Astrocyte (in vitro differentiated cells and primary cell): ENCODE results near the gene BLVRA. TPM values are rescaled to one million over a fixed set of nuclear protein-coding genes. Genes with fewer than 3 reads are reported as not detected.
A peak's percentile ranks its signal among the peaks of the same experiment; 100 is the strongest.

Experiments used
- DNase-seq: peaks from one replicate; pipeline ENCODE4 v3.0.0-alpha.2; 2010; ENCODE audit warnings: low read depth
- FAIRE-seq: peaks from 2 replicates; lab custom pipeline; 2011; peaks lifted over from hg19 to GRCh38; lab: Jason Lieb, UNC
- H2AFZ ChIP-seq: 2 replicates; pipeline ENCODE4 v1.6.0; 2012; ENCODE audit warnings: low read depth, low read length, inconsistent platforms
- H3K27ac ChIP-seq: 2 replicates; pipeline ENCODE4 v1.5.1; 2011; ENCODE audit warnings: low read depth, low read length, inconsistent platforms
- H3K27me3 ChIP-seq: 2 replicates; pipeline ENCODE4 v1.6.0; 2011; ENCODE audit warnings: low read length, inconsistent platforms; ENCODE audit not compliant: insufficient read depth
- H3K36me3 ChIP-seq: 2 replicates; pipeline ENCODE4 v1.5.1; 2011; ENCODE audit warnings: low read length, inconsistent platforms; ENCODE audit not compliant: insufficient read depth
- H3K4me1 ChIP-seq: 2 replicates; pipeline ENCODE4 v1.5.1; 2011; ENCODE audit warnings: low read length, inconsistent platforms; ENCODE audit not compliant: insufficient read depth
- H3K4me2 ChIP-seq: 2 replicates; pipeline ENCODE4 v1.6.0; 2012; ENCODE audit warnings: low read length, inconsistent platforms
- H3K4me3 ChIP-seq: 2 replicates; pipeline ENCODE4 v1.5.1; 2011; ENCODE audit warnings: low read depth, mild to moderate bottlenecking, low read length, inconsistent platforms; ENCODE audit not compliant: insufficient read depth
- H3K79me2 ChIP-seq: 2 replicates; pipeline ENCODE4 v1.6.0; 2012; ENCODE audit warnings: mild to moderate bottlenecking, low read length, inconsistent platforms; ENCODE audit not compliant: insufficient read depth
- H3K9ac ChIP-seq: 2 replicates; pipeline ENCODE4 v1.6.0; 2012; ENCODE audit warnings: mild to moderate bottlenecking, low read length, inconsistent platforms
- H3K9me3 ChIP-seq: 2 replicates; pipeline ENCODE4 v1.5.1; 2012; ENCODE audit warnings: low read depth, mild to moderate bottlenecking, low read length, inconsistent platforms; ENCODE audit not compliant: insufficient read depth
- H4K20me1 ChIP-seq: 2 replicates; pipeline ENCODE4 v1.6.0; 2012; ENCODE audit warnings: low read length, inconsistent platforms; ENCODE audit not compliant: insufficient read depth
- H3K27ac Mint-ChIP-seq: one replicate; pipeline ENCODE4 v1.8.0; 2021; ENCODE audit warnings: mild to moderate bottlenecking, mixed read lengths; ENCODE audit not compliant: unreplicated experiment
- H3K27me3 Mint-ChIP-seq: one replicate; pipeline ENCODE4 v1.8.0; 2021; ENCODE audit warnings: low read depth, mixed read lengths; ENCODE audit not compliant: unreplicated experiment
- H3K36me3 Mint-ChIP-seq: one replicate; pipeline ENCODE4 v1.8.0; 2021; ENCODE audit warnings: low read depth, mixed read lengths; ENCODE audit not compliant: unreplicated experiment
- H3K4me1 Mint-ChIP-seq: one replicate; pipeline ENCODE4 v1.8.0; 2021; ENCODE audit warnings: low read depth, mixed read lengths; ENCODE audit not compliant: unreplicated experiment
- H3K4me3 Mint-ChIP-seq: one replicate; pipeline ENCODE4 v1.8.0; 2021; ENCODE audit warnings: mild to moderate bottlenecking, moderate library complexity, mixed read lengths; ENCODE audit not compliant: unreplicated experiment
- H3K9me3 Mint-ChIP-seq: one replicate; pipeline ENCODE4 v1.8.0; 2021; ENCODE audit warnings: mild to moderate bottlenecking, mixed read lengths; ENCODE audit not compliant: unreplicated experiment
- CTCF ChIP-seq: IDR thresholded peaks from 2 replicates; pipeline ENCODE4 v1.5.1; 2011; ENCODE audit warnings: low read depth, mild to moderate bottlenecking, inconsistent platforms, low read length, moderate library complexity; ENCODE audit not compliant: insufficient read depth
- EZH2 ChIP-seq: IDR thresholded peaks from 2 replicates; pipeline ENCODE4 v1.6.1; 2012; ENCODE audit warnings: mild to moderate bottlenecking, low read length, inconsistent platforms; ENCODE audit not compliant: insufficient read depth
- total RNA-seq: library from RNA; stranded (reverse); gene quantifications from 2 replicates; pipeline ENCODE4 v1.2.1, GENCODE V29; 2021

BLVRA gene
- total RNA-seq, 1 donor from 2014 or later: 48.9 TPM

DNA sequence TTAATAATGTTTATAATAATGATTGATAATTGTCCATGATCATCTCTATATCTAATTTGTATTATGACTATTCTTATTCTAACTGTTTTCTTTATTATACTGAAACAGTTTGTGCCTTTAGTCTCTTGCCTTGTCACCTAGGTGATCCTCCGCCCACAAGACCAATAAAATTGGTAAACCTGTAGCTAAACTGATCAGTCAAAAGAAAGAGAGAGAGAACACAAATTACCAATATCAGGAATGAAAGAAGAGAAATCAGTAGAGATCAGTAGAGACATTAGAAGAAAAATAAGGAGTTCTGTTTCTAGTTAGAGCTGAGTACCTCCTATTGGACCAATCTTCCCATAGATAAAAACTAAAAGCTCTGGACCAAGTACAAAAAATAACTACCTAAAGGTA is 23.1 kb upstream of the BLVRA start:
- Histone ChIP-seq H3K9ac (no peak overlapping the region), H3K79me2 (no peaks in the 10 kb centered on the region), H3K4me2 (no peak overlapping the region), H3K9me3 (no peaks in the 10 kb centered on the region), H3K27me3 (peaks cover 3% of the 10 kb centered on the region), H4K20me1 (no peaks in the 10 kb centered on the region), H3K4me3 (no peak overlapping the region), H3K4me1 (no peaks in the 10 kb centered on the region), H3K36me3 (no peaks in the 10 kb centered on the region), H2AFZ (no peak overlapping the region), H3K27ac (no peak overlapping the region)
- H3K27ac Mint-ChIP-seq: no peak overlapping the region
- TF ChIP-seq CTCF (no peak), EZH2 (no peak)
- H3K27me3 Mint-ChIP-seq: no peaks in the 10 kb centered on the region
- no peak for FAIRE-seq
- no peak for DNase-seq
- H3K9me3 Mint-ChIP-seq: no peaks in the 10 kb centered on the region
- no peaks in the 10 kb centered on the region for H3K36me3 Mint-ChIP-seq
- H3K4me1 Mint-ChIP-seq: peaks cover 4% of the 10 kb centered on the region
- no peak overlapping the region for H3K4me3 Mint-ChIP-seq

GRCh38 chr7:43735802-43736603 is 22.5 kb upstream of the BLVRA start:
- Histone ChIP-seq H3K79me2 (no peaks in the 10 kb centered on the region), H3K27me3 (peaks cover 5% of the 10 kb centered on the region), H3K4me3 (no peak overlapping the region), H2AFZ (no peak overlapping the region), H3K36me3 (no peaks in the 10 kb centered on the region), H4K20me1 (no peaks in the 10 kb centered on the region), H3K4me2 (no peak overlapping the region), H3K9me3 (no peaks in the 10 kb centered on the region), H3K27ac (no peak overlapping the region), H3K9ac (no peak overlapping the region), H3K4me1 (no peaks in the 10 kb centered on the region)
- no peak overlapping the region for H3K4me3 Mint-ChIP-seq
- H3K9me3 Mint-ChIP-seq: no peaks in the 10 kb centered on the region
- H3K4me1 Mint-ChIP-seq: peaks cover 4% of the 10 kb centered on the region
- DNase-seq (peak; percentile 32), FAIRE-seq (no peak)
- peak overlapping the region; percentile 28 for H3K27ac Mint-ChIP-seq
- no peaks in the 10 kb centered on the region for H3K27me3 Mint-ChIP-seq
- H3K36me3 Mint-ChIP-seq: no peaks in the 10 kb centered on the region
- TF ChIP-seq CTCF (no peak), EZH2 (no peak)
